Tibial artery (tissue), 4 donors: ENCODE measurements around the gene CPNE7.

Source experiments
- DNase-seq, 2 donors: peaks; one replicate each; pipeline ENCODE4 v3.0.0-alpha.2; 2019
- H3K27ac ChIP-seq, 2 donors: fragments of 200-600 bp; sonication (generic) in 1 of 2; 1 replicate in 1 of 2; 2 replicates in 1 of 2; pipeline ENCODE4 v1.5.1; 2018 to 2019; ENCODE audit warnings: mild to moderate bottlenecking in 1 of 2
- H3K27me3 ChIP-seq, 2 donors: fragments of 200-600 bp; sonication (generic) in 1 of 2; one replicate each; pipeline versions ENCODE4 v1.5.1 to v1.6.0; 2016 to 2019
- H3K36me3 ChIP-seq, 3 donors: fragments of 200-600 bp; sonication (generic) in 2 of 3; one replicate each; pipeline ENCODE4 v1.5.1; 2016 to 2019; ENCODE audit warnings: mild to moderate bottlenecking in 2 of 3
- H3K4me1 ChIP-seq, 4 donors: fragments of 200-600 bp; sonication (generic) in 2 of 4; 1 replicate in 3 of 4; 2 replicates in 1 of 4; pipeline ENCODE4 v1.5.1; 2016 to 2019
- H3K4me3 ChIP-seq, 2 donors: fragments of 200-600 bp; sonication (generic) in 1 of 2; 1 replicate in 1 of 2; 2 replicates in 1 of 2; pipeline ENCODE4 v1.5.1; 2018 to 2019; ENCODE audit warnings: mild to moderate bottlenecking in 2 of 2
- H3K9me3 ChIP-seq, 3 donors: fragments of 200-600 bp; sonication (generic) in 1 of 3; one replicate each; pipeline ENCODE4 v1.5.1; 2016 to 2019
- intact Hi-C: fragments of 100-400 bp; cut with DNase I; formaldehyde crosslinking; loops from one replicate; pipeline ENCODE4 v1.15.0; 2023; ENCODE audit warnings: low total_unique reads
- TF ChIP-seq, protein P1 (sequence below), 2 experiments: fragments of 200-600 bp in 1 of 2; fragments of 450-650 bp in 1 of 2; IDR thresholded peaks; one replicate each; pipeline ENCODE4 v1.5.1; 2017 to 2019; ENCODE audit warnings: antibody characterized with exemption in 2 of 2, mild to moderate bottlenecking in 1 of 2, moderate library complexity in 1 of 2

The CPNE7 gene

DNA sequence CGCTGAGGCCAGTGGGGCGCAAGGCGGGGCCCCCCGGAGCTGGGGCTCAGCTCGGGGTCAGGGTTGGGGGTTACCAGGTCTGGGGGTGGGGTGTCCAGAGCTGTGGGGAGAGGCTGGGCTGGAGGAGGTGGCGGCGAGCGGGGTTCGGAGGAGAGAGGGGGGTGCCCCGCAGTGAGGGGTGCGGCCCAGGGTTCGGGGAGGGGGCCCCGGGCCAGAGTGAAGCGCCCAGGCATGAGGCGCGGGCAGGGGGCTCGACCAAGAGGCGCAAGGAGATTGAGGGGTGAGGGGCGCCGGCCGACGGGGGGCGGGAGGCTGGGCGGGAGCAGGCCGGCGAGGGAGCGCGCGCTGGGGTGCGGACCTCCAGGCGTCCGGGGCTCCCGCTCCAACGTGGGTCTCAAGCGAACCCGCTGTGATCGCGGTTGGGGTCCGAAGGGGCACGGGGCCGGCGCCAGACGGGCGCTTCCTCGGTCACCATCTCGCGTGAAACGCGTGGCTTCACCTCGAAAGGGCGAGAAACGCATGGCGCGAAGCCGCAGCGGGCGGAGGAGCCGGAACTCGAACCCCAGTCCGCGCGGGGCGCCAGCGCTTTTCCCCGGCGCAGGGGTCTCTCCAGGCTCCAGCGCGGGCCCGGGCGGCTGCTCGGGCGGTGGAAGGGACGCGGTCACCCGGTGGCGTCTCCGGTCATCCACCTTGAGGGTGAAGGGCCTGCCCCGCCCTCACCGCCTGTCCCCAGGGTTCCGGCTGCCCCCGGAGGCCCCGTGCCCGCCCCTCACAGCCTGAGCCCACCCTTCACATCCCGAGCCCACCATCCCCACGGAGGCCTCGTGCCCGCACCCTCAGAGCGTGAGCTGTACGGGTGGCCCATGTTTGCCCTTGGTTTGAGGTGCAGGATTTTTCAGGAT lies 846 bp downstream of the CPNE7 start:
- Histone ChIP-seq H3K4me1 (peaks cover 0 to 28% (median 21%) of the 10 kb centered on the region in 4 donors), H3K36me3 (no peaks in the 10 kb centered on the region), H3K9me3 (no peaks in the 10 kb centered on the region), H3K4me3 (peak overlapping the region in 1 of 2 donors; percentile 39), H3K27ac (no peak overlapping the region), H3K27me3 (peaks cover 8 to 62% of the 10 kb centered on the region in 2 donors)
- TF ChIP-seq, protein P1, sequence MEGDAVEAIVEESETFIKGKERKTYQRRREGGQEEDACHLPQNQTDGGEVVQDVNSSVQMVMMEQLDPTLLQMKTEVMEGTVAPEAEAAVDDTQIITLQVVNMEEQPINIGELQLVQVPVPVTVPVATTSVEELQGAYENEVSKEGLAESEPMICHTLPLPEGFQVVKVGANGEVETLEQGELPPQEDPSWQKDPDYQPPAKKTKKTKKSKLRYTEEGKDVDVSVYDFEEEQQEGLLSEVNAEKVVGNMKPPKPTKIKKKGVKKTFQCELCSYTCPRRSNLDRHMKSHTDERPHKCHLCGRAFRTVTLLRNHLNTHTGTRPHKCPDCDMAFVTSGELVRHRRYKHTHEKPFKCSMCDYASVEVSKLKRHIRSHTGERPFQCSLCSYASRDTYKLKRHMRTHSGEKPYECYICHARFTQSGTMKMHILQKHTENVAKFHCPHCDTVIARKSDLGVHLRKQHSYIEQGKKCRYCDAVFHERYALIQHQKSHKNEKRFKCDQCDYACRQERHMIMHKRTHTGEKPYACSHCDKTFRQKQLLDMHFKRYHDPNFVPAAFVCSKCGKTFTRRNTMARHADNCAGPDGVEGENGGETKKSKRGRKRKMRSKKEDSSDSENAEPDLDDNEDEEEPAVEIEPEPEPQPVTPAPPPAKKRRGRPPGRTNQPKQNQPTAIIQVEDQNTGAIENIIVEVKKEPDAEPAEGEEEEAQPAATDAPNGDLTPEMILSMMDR (IDR thresholded peaks at IDR 0.05) = no peak
- DNase-seq = no peak
- intact Hi-C loops = no loop called here

DNA sequence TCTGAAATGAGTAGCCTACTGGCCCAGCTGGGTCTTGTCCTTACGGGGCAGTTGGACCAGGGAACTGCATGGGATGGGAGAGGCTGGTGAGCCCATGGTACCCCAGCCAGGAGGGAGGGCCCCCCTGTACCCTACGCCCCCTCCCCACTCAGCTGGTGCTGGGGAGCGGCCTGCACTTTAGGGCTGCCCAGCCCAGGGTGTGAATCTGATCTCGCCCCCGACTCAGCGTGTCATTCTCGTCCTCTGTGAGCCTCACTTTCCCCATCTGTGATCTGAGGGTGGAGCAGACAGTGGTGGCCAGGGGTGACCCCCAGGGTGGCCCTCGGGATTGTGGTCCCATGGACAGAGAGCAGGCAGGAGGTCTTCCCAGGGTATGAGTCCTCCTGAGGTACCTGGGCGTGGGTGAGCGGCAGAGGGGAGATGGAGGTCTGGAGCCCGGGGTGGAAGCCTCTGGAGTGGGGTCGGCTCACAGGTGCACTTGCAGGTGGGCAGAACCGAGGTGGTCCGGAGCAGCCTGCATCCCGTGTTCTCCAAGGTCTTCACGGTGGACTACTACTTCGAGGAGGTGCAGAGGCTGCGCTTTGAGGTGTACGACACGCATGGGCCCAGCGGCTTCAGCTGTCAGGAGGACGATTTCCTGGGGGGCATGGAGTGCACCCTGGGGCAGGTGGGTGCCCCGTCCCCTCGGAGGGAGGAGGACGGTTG lies 1.6 kb downstream of the CPNE7 start:
- TF ChIP-seq, protein P1 (IDR thresholded peaks at IDR 0.05) = no peak
- Histone ChIP-seq H3K27me3 (peaks cover 8 to 54% of the 10 kb centered on the region in 2 donors), H3K9me3 (no peaks in the 10 kb centered on the region), H3K4me1 (peaks cover 0 to 24% (median 21%) of the 10 kb centered on the region in 4 donors), H3K4me3 (no peak overlapping the region), H3K27ac (no peak overlapping the region), H3K36me3 (no peaks in the 10 kb centered on the region)
- intact Hi-C loops = no loop called here
- no peak for DNase-seq

DNA sequence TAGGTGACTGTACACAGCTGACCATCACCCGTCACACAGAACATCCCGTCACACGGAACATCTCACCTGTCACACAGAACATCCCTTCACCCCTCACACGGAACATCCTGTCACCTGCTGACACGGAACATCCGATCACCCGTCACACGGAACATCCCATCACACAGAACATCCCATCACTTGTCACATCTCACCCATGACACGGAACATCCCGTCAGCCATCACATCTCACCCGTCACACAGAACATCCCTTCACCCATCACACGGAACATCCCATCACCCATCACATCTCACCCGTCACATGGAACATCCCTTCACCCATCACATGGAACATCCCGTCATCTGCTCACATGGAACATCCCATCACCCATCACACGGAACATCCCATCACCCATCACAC lies 3.8 kb downstream of the CPNE7 start:
- no peak for DNase-seq
- TF ChIP-seq, protein P1 (IDR thresholded peaks at IDR 0.05) = no peak
- Histone ChIP-seq H3K27ac (no peak overlapping the region), H3K27me3 (peaks cover 8 to 51% of the 10 kb centered on the region in 2 donors), H3K36me3 (no peaks in the 10 kb centered on the region), H3K4me3 (no peak overlapping the region), H3K9me3 (no peaks in the 10 kb centered on the region), H3K4me1 (peaks cover 0 to 25% (median 18%) of the 10 kb centered on the region in 4 donors)
- intact Hi-C loops = no loop called here

DNA sequence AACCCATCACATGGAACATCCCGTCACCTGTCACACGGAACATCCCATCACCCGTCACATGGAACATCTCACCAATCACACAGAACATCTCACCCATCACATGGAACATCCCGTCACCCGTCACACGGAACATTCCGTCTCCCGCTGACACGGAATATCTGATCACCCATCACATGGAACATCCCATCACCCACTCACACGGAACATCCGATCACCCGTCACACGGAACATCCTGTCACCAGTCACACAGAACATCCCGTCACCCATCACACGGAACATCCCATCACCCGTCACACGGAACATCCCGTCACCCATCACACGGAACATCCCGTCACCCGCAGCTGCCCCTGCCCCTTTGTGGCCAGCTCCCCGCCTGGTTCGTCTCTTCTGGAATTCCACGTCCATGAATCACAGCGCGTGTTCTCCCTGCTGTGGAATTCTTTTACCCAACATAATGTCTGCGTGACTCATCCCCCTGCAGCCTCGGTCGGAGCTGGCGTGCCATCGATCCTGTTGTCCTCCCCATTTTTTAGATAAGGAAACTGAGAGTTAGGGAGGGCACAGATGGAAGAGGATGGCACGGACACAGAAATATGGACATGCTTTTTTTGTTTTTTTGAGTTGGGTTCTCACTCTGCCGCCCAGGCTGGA lies 5.6 kb downstream of the CPNE7 start:
- H3K4me1 ChIP-seq = peaks cover 0 to 8% (median 1%) of the 10 kb centered on the region in 4 donors
- no peak overlapping the region for H3K27ac ChIP-seq
- H3K9me3 ChIP-seq = no peaks in the 10 kb centered on the region
- DNase-seq = no peak
- H3K27me3 ChIP-seq = peaks cover 0 to 49% of the 10 kb centered on the region in 2 donors
- intact Hi-C loops = no loop called here
- no peak overlapping the region for H3K4me3 ChIP-seq
- TF ChIP-seq, protein P1 (IDR thresholded peaks at IDR 0.05) = no peak
- H3K36me3 ChIP-seq = no peaks in the 10 kb centered on the region

DNA sequence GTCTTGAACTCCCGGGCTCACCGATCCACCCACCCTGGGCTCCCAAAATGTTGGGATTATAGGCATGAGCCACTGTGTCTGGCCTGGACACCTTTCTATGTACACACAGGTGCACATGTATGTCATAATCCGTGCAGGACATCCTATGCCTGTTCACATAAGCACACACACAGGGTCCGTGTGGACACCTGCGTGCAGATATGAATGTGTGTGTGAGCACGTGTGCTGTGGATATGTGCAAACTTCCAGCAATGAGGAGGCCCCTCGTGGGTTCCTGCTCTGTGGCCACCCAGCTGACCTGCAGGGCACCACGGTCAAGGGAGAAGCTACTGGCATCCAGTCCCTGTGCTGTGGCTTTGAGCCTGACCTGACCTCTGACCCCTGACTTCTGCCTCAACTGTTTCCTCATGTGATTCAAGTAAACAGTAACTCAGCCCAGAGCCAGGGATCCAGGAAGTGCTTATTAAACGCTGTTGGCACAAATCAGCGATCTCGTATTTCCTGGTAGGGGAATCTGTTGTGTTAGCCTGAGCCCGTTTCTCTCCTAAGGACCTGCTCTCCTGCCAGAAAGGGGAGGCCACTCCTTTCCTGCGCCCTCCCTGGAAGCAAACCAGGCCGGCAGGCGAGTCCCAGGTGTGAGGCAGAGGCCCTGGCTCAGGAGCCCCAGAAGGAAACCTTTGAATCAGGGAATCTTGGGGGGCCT lies 6.5 kb downstream of the CPNE7 start:
- H3K27me3 ChIP-seq = peaks cover 0 to 46% of the 10 kb centered on the region in 2 donors
- no peak overlapping the region for H3K27ac ChIP-seq
- no peak overlapping the region for H3K4me3 ChIP-seq
- DNase-seq = no peak
- peaks cover 0 to 6% (median 0%) of the 10 kb centered on the region in 4 donors for H3K4me1 ChIP-seq
- H3K36me3 ChIP-seq = no peaks in the 10 kb centered on the region
- TF ChIP-seq, protein P1 (IDR thresholded peaks at IDR 0.05) = no peak
- no peaks in the 10 kb centered on the region for H3K9me3 ChIP-seq
- intact Hi-C loops = no loop called here
